Rectal smooth muscle tissue (tissue), 1 donor: ENCODE measurements around the gene MICAL2.

ENCODE experiments used
- H3K27ac ChIP-seq: one replicate; pipeline ENCODE4 v1.7.0; 2013; ENCODE audit warnings: low read depth, low read length, inconsistent platforms
- H3K27me3 ChIP-seq: one replicate; pipeline ENCODE4 v1.7.0; 2013; ENCODE audit warnings: low read length; ENCODE audit not compliant: control insufficient read depth, insufficient read depth
- H3K36me3 ChIP-seq: one replicate; pipeline ENCODE4 v1.7.0; 2013; ENCODE audit warnings: low read length; ENCODE audit not compliant: control insufficient read depth, insufficient read depth
- H3K4me1 ChIP-seq: one replicate; pipeline ENCODE4 v1.7.0; 2013; ENCODE audit warnings: low read length; ENCODE audit not compliant: control insufficient read depth, insufficient read depth
- H3K4me3 ChIP-seq: one replicate; pipeline ENCODE4 v1.7.0; 2013; ENCODE audit warnings: low read length
- H3K9ac ChIP-seq: one replicate; pipeline ENCODE4 v1.7.0; 2013; ENCODE audit warnings: low read length

Gene MICAL2

GRCh38 chr11:12216671-12217374 lies 106.4 kb downstream of the MICAL2 start:
- peaks cover 20% of the 10 kb centered on the region for H3K36me3 ChIP-seq
- H3K27me3 ChIP-seq = no peaks in the 10 kb centered on the region
- no peak overlapping the region for H3K4me3 ChIP-seq
- peaks cover 48% of the 10 kb centered on the region for H3K4me1 ChIP-seq
- peak overlapping the region; percentile 94 for H3K27ac ChIP-seq
- H3K9ac ChIP-seq = no peak overlapping the region

DNA sequence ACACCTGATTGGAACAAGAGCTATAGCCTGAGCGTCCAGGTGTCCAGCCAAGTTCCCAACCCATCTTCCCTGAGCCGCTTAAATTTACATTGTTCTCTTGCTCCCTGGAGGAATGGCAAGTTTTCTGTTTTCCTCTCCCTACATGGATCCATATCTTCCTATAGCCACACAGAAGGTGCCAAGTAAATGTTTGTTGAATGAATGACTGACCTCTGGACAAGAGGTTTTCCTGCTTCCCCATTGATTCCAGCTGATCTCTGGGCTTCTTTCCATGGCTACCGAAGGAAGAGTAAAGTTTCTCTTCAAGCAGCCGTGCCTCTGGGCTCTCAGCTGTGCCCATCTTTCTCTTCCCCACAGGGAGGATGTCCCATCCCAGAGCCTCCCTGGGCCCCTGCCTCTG lies 107.5 kb downstream of the MICAL2 start:
- Histone ChIP-seq H3K36me3 (peaks cover 20% of the 10 kb centered on the region), H3K27ac (peak overlapping the region; percentile 94), H3K4me1 (peaks cover 56% of the 10 kb centered on the region)

GRCh38 chr11:12218909-12219308 lies 108.5 kb downstream of the MICAL2 start:
- Histone ChIP-seq H3K4me1 (peaks cover 56% of the 10 kb centered on the region), H3K4me3 (peak overlapping the region; percentile 12), H3K27ac (peak overlapping the region; percentile 94), H3K9ac (no peak overlapping the region), H3K36me3 (peaks cover 23% of the 10 kb centered on the region), H3K27me3 (no peaks in the 10 kb centered on the region)

More for the DNA sequence above, 107.5 kb downstream of the MICAL2 start:
- H3K9ac ChIP-seq = no peak overlapping the region
- H3K27me3 ChIP-seq = no peaks in the 10 kb centered on the region
- H3K4me3 ChIP-seq = no peak overlapping the region

DNA sequence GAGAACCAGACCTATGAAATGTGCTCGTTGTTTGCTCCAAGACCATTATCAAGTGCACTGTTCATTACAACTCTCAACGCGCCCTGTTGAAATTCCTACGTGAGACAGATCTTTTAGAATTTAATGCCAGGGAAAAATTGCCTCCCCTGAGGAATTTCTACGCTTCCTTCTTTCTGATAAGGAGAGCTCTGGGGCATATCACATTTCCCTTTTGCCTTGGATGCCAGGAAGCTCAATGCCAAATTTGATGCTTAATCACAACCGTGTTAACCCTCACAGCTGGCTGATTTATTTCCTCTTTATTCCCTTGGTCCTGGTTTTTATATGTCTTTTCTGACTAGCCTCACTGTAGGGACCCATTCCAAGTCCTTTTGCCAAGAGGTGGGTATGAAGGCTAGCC lies 109.4 kb downstream of the MICAL2 start:
- H3K27me3 ChIP-seq = no peaks in the 10 kb centered on the region
- peaks cover 23% of the 10 kb centered on the region for H3K36me3 ChIP-seq
- H3K9ac ChIP-seq = no peak overlapping the region
- H3K27ac ChIP-seq = peak overlapping the region; percentile 94
- H3K4me1 ChIP-seq = peaks cover 56% of the 10 kb centered on the region
- H3K4me3 ChIP-seq = no peak overlapping the region

DNA sequence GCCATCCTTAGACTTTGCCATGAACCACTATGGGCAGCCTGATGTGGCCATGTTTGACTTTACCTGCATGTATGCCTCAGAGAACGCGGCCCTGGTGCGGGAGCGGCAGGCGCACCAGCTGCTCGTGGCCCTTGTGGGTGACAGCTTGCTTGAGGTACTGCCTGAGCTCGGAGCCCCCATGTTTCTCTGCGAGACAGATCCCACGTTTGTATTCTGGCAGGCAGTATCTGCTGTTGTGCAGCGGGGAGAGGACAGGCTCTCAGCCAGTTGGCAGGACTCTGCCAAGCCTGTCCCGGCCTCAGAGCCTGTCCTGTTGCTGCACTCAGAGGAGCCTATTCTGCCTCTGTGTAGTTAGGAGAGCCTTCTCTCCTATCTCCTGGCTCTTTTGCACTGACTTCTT lies 109.9 kb downstream of the MICAL2 start:
- H3K36me3 ChIP-seq = peaks cover 23% of the 10 kb centered on the region
- H3K27me3 ChIP-seq = no peaks in the 10 kb centered on the region
- H3K4me3 ChIP-seq = no peak overlapping the region
- peak overlapping the region; percentile 94 for H3K27ac ChIP-seq
- H3K4me1 ChIP-seq = peaks cover 56% of the 10 kb centered on the region
- no peak overlapping the region for H3K9ac ChIP-seq

DNA sequence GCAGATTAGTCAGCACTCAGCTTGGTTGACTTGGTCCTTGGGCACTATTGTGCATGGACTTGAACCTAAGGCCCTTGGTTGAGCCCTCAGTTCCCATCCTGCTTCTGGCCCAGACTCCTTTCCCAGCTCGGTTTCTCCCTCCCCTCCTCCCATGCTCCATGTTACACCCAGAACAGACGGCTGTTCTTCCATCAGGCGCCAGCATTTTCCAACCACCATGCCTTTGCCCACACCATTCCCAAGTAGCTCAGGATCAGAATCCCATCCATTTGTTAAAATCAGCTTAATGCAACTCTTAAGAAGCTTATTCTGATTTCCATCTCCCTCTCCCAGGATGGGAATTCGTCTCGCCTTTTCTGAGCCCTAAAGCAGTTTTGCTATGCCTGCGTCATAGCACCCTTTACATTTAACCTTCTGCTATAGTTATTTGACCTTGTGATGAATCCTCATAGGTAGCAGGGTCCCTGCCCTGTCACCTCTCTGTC lies 110.7 kb downstream of the MICAL2 start:
- no peaks in the 10 kb centered on the region for H3K27me3 ChIP-seq
- H3K4me1 ChIP-seq = peaks cover 51% of the 10 kb centered on the region
- H3K9ac ChIP-seq = no peak overlapping the region
- H3K4me3 ChIP-seq = no peak overlapping the region
- peaks cover 20% of the 10 kb centered on the region for H3K36me3 ChIP-seq
- peak overlapping the region; percentile 94 for H3K27ac ChIP-seq

DNA sequence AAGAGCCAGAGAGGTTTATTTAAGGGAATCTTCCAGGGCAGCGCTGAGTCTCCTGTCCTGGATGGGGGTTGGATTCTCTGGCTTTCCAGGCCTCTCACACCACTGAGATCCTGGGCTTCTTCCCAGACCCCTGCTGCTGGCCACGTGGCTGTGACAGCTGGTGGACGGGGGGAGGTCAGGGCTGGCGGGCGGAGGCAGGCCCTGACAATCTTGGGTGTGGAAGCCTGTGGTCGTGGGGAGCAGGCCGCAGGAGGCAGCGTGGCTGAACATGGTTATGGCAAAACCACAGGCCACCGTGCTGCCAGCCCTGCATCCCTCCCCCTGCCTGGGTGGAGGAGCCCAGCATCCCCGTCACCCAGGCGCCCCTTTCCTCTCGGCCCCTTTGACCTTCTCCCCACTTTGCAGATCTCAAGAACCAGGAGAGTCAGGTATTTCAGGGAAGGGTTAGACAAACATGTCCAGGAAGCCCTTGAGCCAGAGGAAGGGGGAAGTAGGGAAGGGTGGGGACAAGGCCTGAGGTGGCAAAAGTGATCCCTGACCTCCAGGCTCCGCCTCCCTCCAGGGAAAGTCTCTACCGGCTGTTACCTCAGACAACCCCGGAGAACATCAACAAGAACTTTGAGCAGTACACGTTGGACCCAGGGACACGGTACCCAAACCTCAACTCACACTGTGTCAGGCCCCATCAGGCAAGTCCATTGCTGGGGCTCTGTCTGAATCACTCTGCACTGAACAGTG lies 111.8 kb downstream of the MICAL2 start:
- peaks cover 40% of the 10 kb centered on the region for H3K4me1 ChIP-seq
- no peaks in the 10 kb centered on the region for H3K27me3 ChIP-seq
- no peak overlapping the region for H3K9ac ChIP-seq
- H3K36me3 ChIP-seq = peaks cover 21% of the 10 kb centered on the region
- no peak overlapping the region for H3K4me3 ChIP-seq
- peak overlapping the region; percentile 94 for H3K27ac ChIP-seq

DNA sequence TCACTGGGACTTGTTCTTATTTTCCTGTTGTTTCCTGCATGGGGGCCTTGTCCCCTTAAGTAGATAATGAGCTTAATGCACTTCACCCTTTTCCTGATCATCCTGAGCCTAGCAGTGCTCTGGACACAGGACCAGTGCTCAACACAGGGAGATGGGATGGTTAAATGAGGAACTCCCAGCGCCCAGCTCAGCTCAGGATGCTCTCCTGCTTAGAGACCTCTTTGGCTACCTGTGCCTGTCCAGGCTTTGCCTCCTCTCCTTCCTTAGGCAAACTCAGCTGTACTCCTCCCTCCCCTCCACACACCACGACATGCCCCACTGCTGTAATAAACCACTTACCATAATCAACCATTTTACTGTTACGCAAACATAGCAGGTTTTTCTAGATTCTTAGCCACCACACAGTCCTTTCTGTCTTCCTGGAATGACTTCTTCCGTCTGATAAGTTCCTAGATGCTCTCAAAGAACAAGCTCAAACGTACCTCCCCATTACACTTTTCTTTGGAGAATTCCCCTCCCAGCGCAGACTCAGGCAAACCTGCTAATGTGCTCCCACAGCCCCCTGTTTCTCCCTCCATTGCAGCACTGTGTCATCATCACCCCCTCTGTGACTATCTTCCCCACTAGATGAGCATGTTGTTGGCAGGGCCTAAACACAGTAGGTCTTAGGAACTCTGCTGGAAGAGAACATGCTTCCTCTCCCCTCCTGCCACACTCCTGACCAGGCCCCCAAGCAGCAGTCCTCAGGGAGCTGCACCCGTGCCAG lies 113.6 kb downstream of the MICAL2 start:
- peaks cover 20% of the 10 kb centered on the region for H3K36me3 ChIP-seq
- H3K27ac ChIP-seq = no peak overlapping the region
- H3K4me1 ChIP-seq = peaks cover 35% of the 10 kb centered on the region
- H3K27me3 ChIP-seq = no peaks in the 10 kb centered on the region
- no peak overlapping the region for H3K4me3 ChIP-seq
- no peak overlapping the region for H3K9ac ChIP-seq

- H3K4me1 ChIP-seq = peaks cover 30% of the 10 kb centered on the region
- no peak overlapping the region for H3K4me3 ChIP-seq
- H3K27ac ChIP-seq = no peak overlapping the region
- H3K27me3 ChIP-seq = no peaks in the 10 kb centered on the region
- H3K36me3 ChIP-seq = peaks cover 22% of the 10 kb centered on the region
- H3K9ac ChIP-seq = no peak overlapping the region
These were observed 114.1 kb downstream of the MICAL2 start for GRCh38 chr11:12224537-12224893.

- Histone ChIP-seq H3K4me1 (peaks cover 24% of the 10 kb centered on the region), H3K36me3 (peaks cover 26% of the 10 kb centered on the region), H3K4me3 (no peak overlapping the region), H3K27ac (no peak overlapping the region), H3K27me3 (no peaks in the 10 kb centered on the region), H3K9ac (no peak overlapping the region)
These were observed 114.8 kb downstream of the MICAL2 start for GRCh38 chr11:12225046-12225739.

- no peak overlapping the region for H3K4me3 ChIP-seq
- no peak overlapping the region for H3K9ac ChIP-seq
- peaks cover 30% of the 10 kb centered on the region for H3K36me3 ChIP-seq
- no peaks in the 10 kb centered on the region for H3K27me3 ChIP-seq
- peaks cover 16% of the 10 kb centered on the region for H3K4me1 ChIP-seq
- H3K27ac ChIP-seq = no peak overlapping the region
These were observed 115.7 kb downstream of the MICAL2 start for GRCh38 chr11:12226093-12226492.
